IMR-90 (cell line): ENCODE data around the gene KRT73. TPM values are rescaled to one million over a fixed set of nuclear protein-coding genes. Genes with fewer than 3 reads are reported as not detected.
A peak's percentile ranks its signal among the peaks of the same experiment; 100 is the strongest.

Experiments used
- ATAC-seq: fragments of 200-7000 bp; cut with Tn5 transposase; 2 replicates; pipeline ENCODE4 v1.9.1; 2020; ENCODE audit warnings: low read depth, mild to moderate bottlenecking, moderate library complexity
- BruUV-seq: library from RNA; stranded (reverse); fragments of 400-500 nt; replicated peaks from 2 replicates; lab custom pipeline; 2021; lab: Mats Ljungman, UMichigan
- CTCF ChIA-PET: fragments of 300-600 bp; formaldehyde crosslinking; extraction: SDS; loops from one replicate; lab custom pipeline; 2021; ENCODE audit warnings: antibody characterized with exemption; lab: Yijun Ruan, JAX
- POLR2A ChIA-PET: fragments of 300-600 bp; sonication (Branson Sonifier 250); formaldehyde crosslinking; loops from one replicate; lab custom pipeline; 2022; ENCODE audit warnings: antibody characterized with exemption; ENCODE audit not compliant: unreplicated experiment; lab: Charles Lee
- DNase-seq: peaks from one replicate; pipeline ENCODE4 v3.0.0; 2013
- H2AFZ ChIP-seq: replicated peaks from 2 replicates; pipeline ENCODE3; 2013; ENCODE audit warnings: low read length, mild to moderate bottlenecking; ENCODE audit not compliant: poor library complexity
- H2AK5ac ChIP-seq: 2 replicates; pipeline ENCODE4 v1.6.1; 2013; ENCODE audit warnings: low read depth, low read length, inconsistent platforms
- H2AK9ac ChIP-seq: replicated peaks from 2 replicates; pipeline ENCODE3; 2013; ENCODE audit warnings: mild to moderate bottlenecking, low read depth, low read length, moderate library complexity; ENCODE audit not compliant: poor library complexity
- H2BK120ac ChIP-seq: 2 replicates; pipeline ENCODE4 v1.6.1; 2013; ENCODE audit warnings: low read depth, low read length, inconsistent platforms
- H2BK15ac ChIP-seq: 3 replicates; pipeline ENCODE4 v1.6.1; 2013; ENCODE audit warnings: low read depth, low read length, inconsistent platforms
- H2BK20ac ChIP-seq: 2 replicates; pipeline ENCODE4 v1.6.1; 2013; ENCODE audit warnings: low read depth, mild to moderate bottlenecking, inconsistent platforms, low read length, moderate library complexity
- H2BK5ac ChIP-seq: 2 replicates; pipeline ENCODE4 v1.6.1; 2013; ENCODE audit warnings: mild to moderate bottlenecking, low read depth, low read length, inconsistent platforms; ENCODE audit not compliant: poor library complexity, severe bottlenecking
- H3K14ac ChIP-seq: replicated peaks from 2 replicates; pipeline ENCODE4 v1.6.1; 2013; ENCODE audit warnings: low read depth, low read length, inconsistent platforms
- H3K18ac ChIP-seq: 2 replicates; pipeline ENCODE4 v1.6.1; 2013; ENCODE audit warnings: low read depth, low read length, control low read depth
- H3K23ac ChIP-seq: 2 replicates; pipeline ENCODE4 v1.6.1; 2013; ENCODE audit warnings: low read depth, low read length, inconsistent platforms
- H3K27ac ChIP-seq: 2 replicates; pipeline ENCODE4 v1.5.1; 2013; ENCODE audit warnings: mild to moderate bottlenecking, control low read depth, low read length; ENCODE audit not compliant: insufficient read depth
- H3K27me3 ChIP-seq: 2 replicates; pipeline ENCODE4 v1.6.1; 2013; ENCODE audit warnings: low read length; ENCODE audit not compliant: control insufficient read depth, insufficient read depth
- H3K36me3 ChIP-seq: 2 replicates; pipeline ENCODE4 v1.6.1; 2013; ENCODE audit warnings: low read length, mixed read lengths; ENCODE audit not compliant: control insufficient read depth, insufficient read depth
- H3K4ac ChIP-seq: 2 replicates; pipeline ENCODE4 v1.6.1; 2013; ENCODE audit warnings: low read depth, low read length, inconsistent platforms
- H3K4me1 ChIP-seq: 2 replicates; pipeline ENCODE4 v1.6.1; 2013; ENCODE audit warnings: low read length, mixed read lengths; ENCODE audit not compliant: control insufficient read depth, insufficient read depth
- H3K4me2 ChIP-seq: 2 replicates; pipeline ENCODE4 v1.6.1; 2013; ENCODE audit warnings: low read depth, mild to moderate bottlenecking, control low read depth, low read length, moderate library complexity
- H3K4me3 ChIP-seq: 2 replicates; pipeline ENCODE4 v1.5.1; 2013; ENCODE audit warnings: low read depth, mild to moderate bottlenecking, control low read depth, low read length, moderate library complexity; ENCODE audit not compliant: insufficient read depth
- H3K56ac ChIP-seq: 2 replicates; pipeline ENCODE4 v1.6.1; 2013; ENCODE audit warnings: low read length, inconsistent platforms; ENCODE audit not compliant: insufficient read depth; ENCODE audit errors: extremely low read depth
- H3K79me1 ChIP-seq, 2 experiments: 2 replicates each; pipeline ENCODE4 v1.6.1; 2013; ENCODE audit warnings: low read length in 2 of 2, inconsistent platforms in 1 of 2, low read depth in 1 of 2
- H3K9ac ChIP-seq: 2 replicates; pipeline ENCODE4 v1.6.1; 2013; ENCODE audit warnings: low read depth, low read length, control low read depth
- H3K9me1 ChIP-seq: 2 replicates; pipeline ENCODE4 v1.6.1; 2013; ENCODE audit warnings: low read length, inconsistent platforms; ENCODE audit not compliant: insufficient read depth
- H3K9me3 ChIP-seq: 2 replicates; pipeline ENCODE4 v1.6.1; 2013; ENCODE audit warnings: low read length; ENCODE audit not compliant: control insufficient read depth, insufficient read depth
- H4K20me1 ChIP-seq: 2 replicates; pipeline ENCODE4 v1.6.1; 2013; ENCODE audit warnings: low read length, inconsistent platforms; ENCODE audit not compliant: insufficient read depth
- H4K5ac ChIP-seq: 2 replicates; pipeline ENCODE4 v1.6.1; 2013; ENCODE audit warnings: mild to moderate bottlenecking, low read depth, low read length, control low read depth
- H4K8ac ChIP-seq, 2 experiments: 2 replicates each; pipeline ENCODE4 v1.6.1; 2013; ENCODE audit warnings: low read depth in 2 of 2, low read length in 2 of 2, control low read depth in 1 of 2, inconsistent platforms in 1 of 2
- H4K91ac ChIP-seq: 2 replicates; pipeline ENCODE4 v1.6.1; 2013; ENCODE audit warnings: low read depth, low read length, inconsistent platforms; ENCODE audit not compliant: insufficient read depth
- BHLHE40 ChIP-seq: fragments of 150-350 bp; IDR thresholded peaks from 2 replicates; pipeline ENCODE4 v1.6.1; 2016; ENCODE audit warnings: mild to moderate bottlenecking, low read depth, low read length
- CEBPB ChIP-seq: IDR thresholded peaks from 2 replicates; pipeline ENCODE4 v1.6.1; 2012; ENCODE audit warnings: low read depth, low read length, improper control_type of control experiment
- CHD1 ChIP-seq: IDR thresholded peaks from 2 replicates; pipeline ENCODE4 v1.6.1; 2012; ENCODE audit warnings: low read depth, low read length, improper control_type of control experiment
- MAFK ChIP-seq: IDR thresholded peaks from 2 replicates; pipeline ENCODE4 v1.6.1; 2012; ENCODE audit warnings: low read depth, low read length, improper control_type of control experiment
- MAZ ChIP-seq: IDR thresholded peaks from 2 replicates; pipeline ENCODE4 v1.6.1; 2012; ENCODE audit warnings: low read depth, mild to moderate bottlenecking, low read length, improper control_type of control experiment, moderate library complexity, borderline replicate concordance
- MXI1 ChIP-seq: IDR thresholded peaks from 2 replicates; pipeline ENCODE4 v1.6.1; 2012; ENCODE audit warnings: low read depth, mild to moderate bottlenecking, low read length, moderate library complexity, borderline replicate concordance
- NFE2L2 ChIP-seq: fragments of 150-350 bp; IDR thresholded peaks from 2 replicates; pipeline ENCODE4 v1.6.1; 2016; ENCODE audit warnings: low read depth, mild to moderate bottlenecking, low read length
- POLR2A ChIP-seq: IDR thresholded peaks from 2 replicates; pipeline ENCODE4 v1.6.1; 2012; ENCODE audit warnings: mild to moderate bottlenecking, low read depth, low read length
- RAD21 ChIP-seq: IDR thresholded peaks from 2 replicates; pipeline ENCODE4 v1.6.1; 2012; ENCODE audit warnings: low read length, improper control_type of control experiment
- RCOR1 ChIP-seq: IDR thresholded peaks from 2 replicates; pipeline ENCODE4 v1.6.1; 2012; ENCODE audit warnings: mild to moderate bottlenecking, low read length, improper control_type of control experiment; ENCODE audit not compliant: insufficient replicate concordance
- WGBS, 2 experiments: methylation state at CpG; one replicate each; pipeline versions ENCODE4 v1.1.5 to v1.1.7; 2013; ENCODE audit warnings: missing lambda C conversion rate in 2 of 2; ENCODE audit not compliant: insufficient read length in 1 of 2; ENCODE audit errors: extremely low coverage in 2 of 2; 5-methylcytosine and 5-hydroxymethylcytosine counted together
- dilution Hi-C: fragments of 300-500 bp; cut with HindIII; formaldehyde crosslinking; loops from one replicate; pipeline ENCODE4 v1.14.3; 2018; ENCODE audit warnings: low sequenced_read_pairs; ENCODE audit not compliant: unreplicated experiment
- in situ Hi-C: fragments of 300-500 bp; cut with MboI; formaldehyde crosslinking; loops from 3 replicates; pipeline ENCODE4 v1.14.3; 2019; ENCODE audit warnings: low sequenced_read_pairs, inconsistent platforms, mixed read lengths
- intact Hi-C: fragments of 100-400 bp; cut with micrococcal nuclease; formaldehyde crosslinking; loops from 2 replicates; pipeline ENCODE4 v1.10.0; 2022
- polyA plus RNA-seq, 3 experiments: library from polyadenylated mRNA; depleted of rRNA; stranded (reverse); fragments of >200 nt; gene quantifications; 2 replicates each; pipeline ENCODE4 v1.2.3, GENCODE V29; 2012; ENCODE audit warnings: low replicate concordance in 1 of 3
- total RNA-seq: library from RNA; depleted of rRNA; stranded (reverse); fragments of >200 nt; gene quantifications from 2 replicates; pipeline ENCODE4 v1.2.3, GENCODE V29; 2012
- TF ChIP-seq, protein P1 (sequence below): fragments of 150-350 bp; IDR thresholded peaks from 2 replicates; pipeline ENCODE4 v1.6.1; 2017; ENCODE audit warnings: mild to moderate bottlenecking, antibody characterized with exemption, low read length, low read depth
- TF ChIP-seq, protein P2 (sequence below): fragments of 150-350 bp; IDR thresholded peaks from 2 replicates; pipeline ENCODE4 v1.6.1; 2016; ENCODE audit warnings: low read depth, mild to moderate bottlenecking, low read length, moderate library complexity, borderline replicate concordance
- TF ChIP-seq, protein P3 (sequence below): conservative IDR thresholded peaks from 2 replicates; pipeline ENCODE4 v1.5.1; 2012; ENCODE audit warnings: mild to moderate bottlenecking, low read depth, low read length, improper control_type of control experiment

Gene KRT73
- total and polyA plus RNA-seq, 2 of the 4 experiments (the other 2 are of a cell fraction): not detected

DNA sequence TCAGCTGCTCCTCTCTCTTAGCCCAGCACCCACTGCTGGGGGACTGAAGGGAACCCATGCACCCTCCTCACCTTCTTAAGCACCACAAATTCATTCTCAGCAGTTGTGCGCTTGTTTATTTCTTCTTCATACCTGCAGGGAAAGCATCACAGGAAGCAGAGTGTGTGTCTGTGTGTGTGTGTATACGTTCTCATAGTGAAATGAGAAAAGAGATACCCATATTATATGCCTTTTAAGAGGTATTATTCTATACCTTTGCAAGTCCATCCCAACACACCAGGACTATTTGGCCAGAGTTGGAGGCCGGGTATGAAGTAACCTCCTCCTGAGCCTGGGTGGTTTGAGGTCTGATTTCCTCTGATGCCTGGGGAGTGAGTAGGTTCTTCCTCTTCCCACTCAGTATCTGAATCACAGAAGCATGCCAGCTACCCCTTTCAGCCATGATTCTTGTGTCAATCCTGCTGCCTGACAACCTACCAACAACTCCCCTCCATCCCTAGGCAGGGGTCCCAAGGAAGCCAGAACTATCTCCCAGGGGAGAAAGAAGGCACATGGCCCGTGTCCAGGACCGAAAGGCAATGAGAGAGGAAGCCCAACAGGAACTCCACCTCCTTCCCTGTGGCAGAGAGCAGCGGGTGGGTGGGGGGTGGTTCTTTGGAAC lies 3.0 kb downstream of the KRT73 start:
- Histone ChIP-seq H2AK9ac (no peak overlapping the region), H3K56ac (no peak overlapping the region), H3K14ac (no peak overlapping the region), H3K23ac (no peak overlapping the region), H3K9me1 (no peaks in the 10 kb centered on the region), H3K9ac (no peak overlapping the region), H2AK5ac (no peak overlapping the region), H2BK15ac (no peak overlapping the region), H3K4me1 (no peaks in the 10 kb centered on the region), H4K8ac (no peak overlapping the region), H3K18ac (no peak overlapping the region), H3K9me3 (no peaks in the 10 kb centered on the region), H2BK120ac (no peak overlapping the region), H3K4me2 (no peak overlapping the region), H2BK20ac (no peak overlapping the region), H3K4ac (no peak overlapping the region), H4K5ac (no peak overlapping the region), H2BK5ac (no peak overlapping the region), H2AFZ (no peak overlapping the region), H3K27ac (no peak overlapping the region), H3K27me3 (peaks cover 33% of the 10 kb centered on the region), H3K79me1 (no peaks in the 10 kb centered on the region), H3K36me3 (no peaks in the 10 kb centered on the region), H4K20me1 (no peaks in the 10 kb centered on the region), H4K91ac (no peak overlapping the region), H3K4me3 (no peak overlapping the region)
- dilution Hi-C loops (no loop called here), intact Hi-C loops (no loop called here), in situ Hi-C loops (no loop called here)
- POLR2A ChIA-PET: no interaction called here
- BruUV-seq: no TSS peak
- ATAC-seq (no peak), DNase-seq (peak; percentile 2)
- no CpG with 5 or more reads among the region's 6 CpGs for WGBS, 2 experiments
- CTCF ChIA-PET: no interaction called here
- no peak for TF ChIP-seq MXI1
- TF ChIP-seq MAFK: no peak
- TF ChIP-seq MAZ: no peak
- TF ChIP-seq CHD1: no peak
- TF ChIP-seq, protein P1, sequence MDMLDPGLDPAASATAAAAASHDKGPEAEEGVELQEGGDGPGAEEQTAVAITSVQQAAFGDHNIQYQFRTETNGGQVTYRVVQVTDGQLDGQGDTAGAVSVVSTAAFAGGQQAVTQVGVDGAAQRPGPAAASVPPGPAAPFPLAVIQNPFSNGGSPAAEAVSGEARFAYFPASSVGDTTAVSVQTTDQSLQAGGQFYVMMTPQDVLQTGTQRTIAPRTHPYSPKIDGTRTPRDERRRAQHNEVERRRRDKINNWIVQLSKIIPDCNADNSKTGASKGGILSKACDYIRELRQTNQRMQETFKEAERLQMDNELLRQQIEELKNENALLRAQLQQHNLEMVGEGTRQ: no peak
- no peak for TF ChIP-seq BHLHE40
- TF ChIP-seq NFE2L2: no peak
- no peak for TF ChIP-seq POLR2A
- no peak for TF ChIP-seq RCOR1
- TF ChIP-seq, protein P2, sequence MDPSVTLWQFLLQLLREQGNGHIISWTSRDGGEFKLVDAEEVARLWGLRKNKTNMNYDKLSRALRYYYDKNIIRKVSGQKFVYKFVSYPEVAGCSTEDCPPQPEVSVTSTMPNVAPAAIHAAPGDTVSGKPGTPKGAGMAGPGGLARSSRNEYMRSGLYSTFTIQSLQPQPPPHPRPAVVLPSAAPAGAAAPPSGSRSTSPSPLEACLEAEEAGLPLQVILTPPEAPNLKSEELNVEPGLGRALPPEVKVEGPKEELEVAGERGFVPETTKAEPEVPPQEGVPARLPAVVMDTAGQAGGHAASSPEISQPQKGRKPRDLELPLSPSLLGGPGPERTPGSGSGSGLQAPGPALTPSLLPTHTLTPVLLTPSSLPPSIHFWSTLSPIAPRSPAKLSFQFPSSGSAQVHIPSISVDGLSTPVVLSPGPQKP: no peak
- TF ChIP-seq RAD21: no peak
- TF ChIP-seq CEBPB: no peak
- TF ChIP-seq, protein P3, sequence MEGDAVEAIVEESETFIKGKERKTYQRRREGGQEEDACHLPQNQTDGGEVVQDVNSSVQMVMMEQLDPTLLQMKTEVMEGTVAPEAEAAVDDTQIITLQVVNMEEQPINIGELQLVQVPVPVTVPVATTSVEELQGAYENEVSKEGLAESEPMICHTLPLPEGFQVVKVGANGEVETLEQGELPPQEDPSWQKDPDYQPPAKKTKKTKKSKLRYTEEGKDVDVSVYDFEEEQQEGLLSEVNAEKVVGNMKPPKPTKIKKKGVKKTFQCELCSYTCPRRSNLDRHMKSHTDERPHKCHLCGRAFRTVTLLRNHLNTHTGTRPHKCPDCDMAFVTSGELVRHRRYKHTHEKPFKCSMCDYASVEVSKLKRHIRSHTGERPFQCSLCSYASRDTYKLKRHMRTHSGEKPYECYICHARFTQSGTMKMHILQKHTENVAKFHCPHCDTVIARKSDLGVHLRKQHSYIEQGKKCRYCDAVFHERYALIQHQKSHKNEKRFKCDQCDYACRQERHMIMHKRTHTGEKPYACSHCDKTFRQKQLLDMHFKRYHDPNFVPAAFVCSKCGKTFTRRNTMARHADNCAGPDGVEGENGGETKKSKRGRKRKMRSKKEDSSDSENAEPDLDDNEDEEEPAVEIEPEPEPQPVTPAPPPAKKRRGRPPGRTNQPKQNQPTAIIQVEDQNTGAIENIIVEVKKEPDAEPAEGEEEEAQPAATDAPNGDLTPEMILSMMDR: no peak
